IPS-18c (cell line): Measurements from ENCODE around the gene MYO7B.
A peak's percentile ranks its signal among the peaks of the same experiment; 100 is the strongest.

Experiments
- H3K4me3 ChIP-seq: 2 replicates; pipeline ENCODE4 v1.7.0; 2013; ENCODE audit warnings: low read depth, mild to moderate bottlenecking, low read length, moderate library complexity; ENCODE audit not compliant: insufficient read depth
- H3K9me3 ChIP-seq: one replicate; pipeline ENCODE4 v1.6.1; 2013; ENCODE audit warnings: mild to moderate bottlenecking, low read length, moderate library complexity; ENCODE audit not compliant: control insufficient read depth, insufficient read depth

The MYO7B gene

DNA sequence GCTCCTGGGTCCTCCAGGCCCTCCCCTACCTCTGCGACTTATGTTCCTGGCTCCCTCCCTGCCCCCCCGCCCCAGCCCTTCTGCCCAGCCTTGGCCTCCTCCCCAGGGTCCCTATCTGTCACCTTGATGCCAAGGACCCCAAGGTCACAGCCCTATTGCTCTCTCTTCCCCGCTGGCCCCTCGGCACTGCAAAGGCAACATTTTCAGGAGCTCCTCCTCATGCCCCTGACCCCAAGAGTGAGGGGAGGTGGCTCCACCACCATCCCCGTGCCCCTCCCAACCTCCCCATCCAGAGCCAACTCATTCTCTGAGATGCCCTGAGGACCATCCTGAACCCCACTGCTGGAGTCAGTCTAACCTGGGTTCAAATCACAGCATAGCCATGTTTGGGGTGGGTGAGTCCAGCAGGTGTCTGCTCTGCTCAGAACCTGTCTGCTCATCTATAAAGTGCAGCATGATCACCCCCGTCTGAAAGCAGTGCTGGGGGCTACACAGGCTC, 128.1 kb downstream of the MYO7B start:
- no peaks in the 10 kb centered on the region for H3K9me3 ChIP-seq

GRCh38 chr2:127664065-127664894, 128.8 kb downstream of the MYO7B start:
- H3K9me3 ChIP-seq = no peaks in the 10 kb centered on the region
- peak overlapping the region; percentile 20 for H3K4me3 ChIP-seq

More for the DNA sequence above, 128.1 kb downstream of the MYO7B start:
- no peak overlapping the region for H3K4me3 ChIP-seq

- no peaks in the 10 kb centered on the region for H3K9me3 ChIP-seq
- H3K4me3 ChIP-seq = 0 out of 2 replicates have a peak overlapping the region, but pooled peaks have one; percentile 20
Measured at GRCh38 chr2:127664895-127665225, 129.4 kb downstream of the MYO7B start.

DNA sequence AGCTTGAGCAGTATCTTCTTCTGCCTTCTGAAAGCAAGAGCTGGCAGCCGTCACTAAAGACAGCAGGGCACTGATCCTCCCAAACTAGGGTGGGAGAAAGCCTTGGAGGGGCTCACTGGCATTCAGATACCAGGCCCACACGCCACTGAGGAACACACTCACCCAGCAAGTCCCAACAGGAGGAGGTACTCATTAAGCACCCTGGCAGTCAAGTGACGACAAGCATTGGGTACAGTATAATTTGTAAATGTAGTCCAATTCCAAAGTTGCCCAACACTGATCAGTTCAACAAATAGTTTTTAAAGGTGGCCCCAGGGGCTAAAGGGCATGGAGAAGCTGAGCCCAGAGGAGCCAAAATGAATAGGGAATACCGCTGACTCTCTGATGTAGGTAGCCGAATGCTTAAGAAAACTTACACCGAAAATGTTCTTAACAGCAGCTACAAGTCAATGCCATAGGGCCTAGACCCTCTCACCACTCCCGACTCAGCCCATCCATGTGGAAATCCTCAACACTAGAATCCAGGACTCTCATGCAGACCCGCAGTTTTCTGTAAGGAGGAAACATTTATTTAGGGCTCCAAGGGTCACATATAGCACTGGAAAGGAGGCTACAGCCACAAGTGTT, 129.9 kb downstream of the MYO7B start:
- no peak overlapping the region for H3K4me3 ChIP-seq
- no peaks in the 10 kb centered on the region for H3K9me3 ChIP-seq

DNA sequence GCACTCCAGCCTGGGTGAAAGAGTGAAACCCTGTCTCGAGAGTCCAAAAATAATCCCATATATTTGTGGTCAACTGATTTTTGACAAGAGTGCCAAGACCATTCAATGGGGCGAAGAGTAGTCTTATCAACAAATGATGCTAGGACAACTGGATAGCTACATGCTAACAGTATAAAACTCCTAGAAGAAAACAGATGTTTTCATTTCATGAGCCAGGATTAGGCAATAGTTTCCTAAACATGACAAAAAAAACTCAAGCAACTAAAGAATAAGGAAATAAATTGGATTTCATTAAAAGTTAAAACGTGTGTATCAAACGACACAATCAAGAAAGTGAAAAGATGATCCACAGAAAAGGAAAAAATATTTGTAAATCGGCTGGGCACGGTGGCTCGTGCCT, 133.6 kb downstream of the MYO7B start:
- no peak overlapping the region for H3K4me3 ChIP-seq

DNA sequence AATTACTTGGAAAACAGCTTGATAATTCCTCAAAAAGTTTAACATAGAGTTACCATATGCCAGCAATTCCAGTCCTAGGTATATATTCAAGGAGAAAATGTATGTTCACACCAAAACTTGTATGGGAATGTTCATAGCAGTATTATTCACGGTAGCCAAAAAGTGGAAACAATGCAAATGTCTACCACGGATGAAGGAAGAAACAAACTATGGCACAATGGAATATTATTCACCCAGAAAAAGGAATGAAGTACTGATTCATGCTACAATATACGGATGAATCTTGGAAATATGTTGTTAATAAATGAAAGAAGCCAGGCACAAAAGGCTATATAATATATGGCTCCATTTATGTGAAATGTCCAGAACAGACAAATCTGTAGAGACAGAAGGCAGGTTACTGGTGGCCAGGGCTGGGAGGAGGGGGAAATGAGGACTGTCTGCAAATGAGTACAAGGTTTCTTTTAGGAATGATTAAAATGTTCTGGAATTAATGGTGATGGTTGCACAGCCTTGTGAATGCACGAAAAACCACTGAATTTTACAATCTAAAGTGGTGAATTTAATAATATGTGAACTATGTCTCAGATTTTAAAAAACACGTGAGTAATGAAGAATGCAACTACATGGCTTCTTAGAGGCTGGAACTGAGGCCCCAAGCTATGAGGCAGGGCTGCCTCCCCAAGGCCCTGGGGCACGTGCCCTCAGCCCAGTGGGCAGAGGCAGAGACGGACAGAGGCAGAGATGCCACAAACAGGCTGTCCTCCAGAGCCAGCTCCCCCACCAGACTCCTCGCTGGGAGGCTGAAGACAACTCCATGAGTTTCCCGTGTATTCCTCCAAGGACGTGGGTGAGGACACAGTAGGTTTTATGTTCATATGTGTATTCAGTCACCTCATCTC, 134.8 kb downstream of the MYO7B start:
- Histone ChIP-seq H3K9me3 (no peaks in the 10 kb centered on the region), H3K4me3 (no peak overlapping the region)

More for the DNA sequence above, 133.6 kb downstream of the MYO7B start:
- no peaks in the 10 kb centered on the region for H3K9me3 ChIP-seq

GRCh38 chr2:127670957-127671290, 135.4 kb downstream of the MYO7B start:
- H3K4me3 ChIP-seq = no peak overlapping the region
- H3K9me3 ChIP-seq = no peaks in the 10 kb centered on the region

DNA sequence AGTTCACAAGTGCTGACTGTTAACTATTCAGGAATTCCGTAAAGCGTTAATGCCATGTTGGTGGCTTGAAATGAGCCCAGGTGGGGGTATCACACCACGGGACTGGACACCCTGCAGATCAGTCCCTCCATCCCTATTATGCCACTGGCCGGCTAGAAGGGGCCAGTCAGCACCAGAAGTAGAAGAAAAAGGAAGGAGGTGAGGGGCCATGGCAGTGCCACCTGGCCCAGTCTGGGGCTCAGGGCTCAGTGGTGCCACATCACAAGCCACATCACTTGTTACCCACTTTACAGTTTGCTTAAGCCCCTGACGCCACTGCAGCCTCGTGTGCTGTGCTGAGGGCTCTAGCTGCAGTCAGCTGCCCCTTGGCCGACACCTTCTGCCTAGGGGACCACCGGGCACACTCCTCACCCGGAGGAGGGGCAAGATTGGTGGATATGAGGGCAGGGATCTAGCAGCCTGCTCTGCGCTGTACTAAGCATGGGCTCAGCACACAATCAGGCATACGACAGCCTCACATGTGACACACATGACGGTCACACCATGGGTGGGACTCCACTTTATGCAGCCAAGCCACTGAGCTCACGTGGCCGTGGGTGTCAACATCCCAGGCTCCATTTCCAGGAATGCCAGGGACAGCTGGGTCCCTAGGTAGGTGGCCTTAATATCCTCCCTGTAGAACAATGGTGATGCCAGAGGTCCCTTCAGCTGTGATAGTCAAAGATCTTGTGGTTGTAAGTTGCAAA, 136.2 kb downstream of the MYO7B start:
- H3K9me3 ChIP-seq = no peaks in the 10 kb centered on the region

GRCh38 chr2:127672341-127673224, 137.1 kb downstream of the MYO7B start:
- Histone ChIP-seq H3K9me3 (no peaks in the 10 kb centered on the region), H3K4me3 (no peak overlapping the region)

More for the DNA sequence above, 136.2 kb downstream of the MYO7B start:
- no peak overlapping the region for H3K4me3 ChIP-seq

DNA sequence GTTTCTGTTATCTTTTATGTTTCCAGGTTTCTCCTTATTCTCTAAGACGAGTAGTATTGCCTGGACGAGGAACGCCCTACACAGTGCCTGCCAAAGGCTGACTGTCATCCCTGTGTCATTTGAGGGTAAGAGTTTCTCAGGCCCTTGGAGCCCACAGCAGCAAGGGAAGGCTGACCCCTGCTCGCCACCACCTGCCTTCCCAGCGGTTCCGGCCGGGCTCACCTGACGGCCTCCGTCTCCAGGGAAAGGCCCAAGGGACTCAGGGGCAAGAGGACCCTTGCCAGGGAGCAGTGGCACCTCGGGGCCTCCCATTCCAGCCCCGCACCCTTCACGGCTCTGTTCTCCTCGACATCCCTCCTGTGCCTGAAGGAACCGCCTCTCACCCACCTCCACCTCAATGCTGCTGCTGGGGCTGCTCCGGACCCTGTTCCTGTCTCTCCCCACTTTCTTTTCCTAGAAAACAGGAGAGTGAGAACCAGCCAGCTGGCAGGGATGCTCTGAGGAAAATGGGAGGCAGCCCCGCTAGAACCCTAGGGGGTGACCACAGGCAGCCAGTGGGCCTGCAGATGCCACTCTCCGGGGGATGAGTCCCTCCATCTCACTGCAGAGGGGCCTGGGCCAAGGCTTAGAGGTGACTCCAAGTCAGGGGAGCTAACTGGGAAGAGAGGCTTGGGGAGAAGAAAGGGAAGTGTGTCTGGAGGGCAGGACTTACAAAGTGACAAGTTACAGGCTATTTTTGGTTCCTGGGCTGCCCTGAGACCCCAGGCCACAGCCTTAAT, 138.0 kb downstream of the MYO7B start:
- H3K4me3 ChIP-seq = peak overlapping the region; percentile 15; the same call in 1 of the 2 replicates
- H3K9me3 ChIP-seq = no peaks in the 10 kb centered on the region

- no peaks in the 10 kb centered on the region for H3K9me3 ChIP-seq
Measured at GRCh38 chr2:127674241-127675209, 139.0 kb downstream of the MYO7B start.

GRCh38 chr2:127675331-127676261, 140.1 kb downstream of the MYO7B start, which contains the start of gene LIMS2:
LIMS2 (minus strand) TSS chr2:127675530; CDS start chr2:127675024, 506 bp downstream.
- H3K4me3 ChIP-seq = peak within 1 kb of the TSS; percentile 63
- no peaks in the 10 kb centered on the region for H3K9me3 ChIP-seq

More at GRCh38 chr2:127674241-127675209, 139.0 kb downstream of the MYO7B start:
- H3K4me3 ChIP-seq = peak overlapping the region; percentile 55

DNA sequence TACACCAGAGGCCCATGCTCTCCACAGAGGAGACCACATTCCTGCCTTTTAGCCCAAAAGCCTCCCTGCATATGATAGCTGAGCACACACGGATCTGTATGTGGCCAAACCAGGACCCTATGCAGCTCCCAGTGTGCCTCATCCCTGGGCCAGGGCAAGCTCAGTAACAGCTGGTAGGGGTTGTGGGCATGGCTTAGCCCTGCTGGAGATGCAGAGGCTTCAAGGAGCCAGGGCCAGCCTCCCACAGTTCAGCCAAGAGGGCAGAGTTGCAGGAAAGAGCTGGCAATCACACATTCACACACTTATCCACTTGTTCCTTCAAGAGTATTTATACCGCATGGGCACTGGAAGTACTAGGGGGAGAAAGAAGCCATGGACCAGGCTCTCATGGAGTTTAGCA, 141.4 kb downstream of the MYO7B start:
- H3K4me3 ChIP-seq = no peak overlapping the region
- H3K9me3 ChIP-seq = no peaks in the 10 kb centered on the region
